ENCODE data around the gene RTL3. TPM values are rescaled to one million over a fixed set of nuclear protein-coding genes. Genes with fewer than 3 reads are reported as not detected.

Gene RTL3
- total RNA-seq, 1 experiment from 2014 or later = not detected

DNA sequence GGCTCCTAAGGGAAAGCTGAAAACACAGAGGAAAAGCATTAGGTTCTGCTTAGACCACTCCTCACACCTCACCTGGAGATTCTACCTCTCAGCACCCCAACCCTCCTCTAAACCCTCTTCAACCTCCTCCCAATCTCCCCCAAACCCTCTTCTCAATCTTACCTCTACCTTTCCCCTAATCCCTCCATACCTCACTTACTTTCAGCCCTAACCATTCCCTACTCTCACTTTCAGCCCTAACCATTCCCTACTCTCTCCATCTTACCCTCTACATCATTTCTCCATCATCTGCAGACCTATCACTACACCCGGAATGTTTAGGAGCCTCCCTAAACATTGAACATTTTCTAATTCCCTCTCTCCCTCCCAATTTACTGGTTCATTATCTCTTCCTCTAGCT, 3.5 kb downstream of the RTL3 start:
- no peaks in the 10 kb centered on the region for H3K36me3 ChIP-seq (ENCODE audit: insufficient read depth, low read length, poor library complexity, severe bottlenecking)
- ChIA-PET CTCF (no interaction called here), POLR2A (ENCODE audit: low non-redundant PET) (no interaction called here)
- TF ChIP-seq, protein P1, sequence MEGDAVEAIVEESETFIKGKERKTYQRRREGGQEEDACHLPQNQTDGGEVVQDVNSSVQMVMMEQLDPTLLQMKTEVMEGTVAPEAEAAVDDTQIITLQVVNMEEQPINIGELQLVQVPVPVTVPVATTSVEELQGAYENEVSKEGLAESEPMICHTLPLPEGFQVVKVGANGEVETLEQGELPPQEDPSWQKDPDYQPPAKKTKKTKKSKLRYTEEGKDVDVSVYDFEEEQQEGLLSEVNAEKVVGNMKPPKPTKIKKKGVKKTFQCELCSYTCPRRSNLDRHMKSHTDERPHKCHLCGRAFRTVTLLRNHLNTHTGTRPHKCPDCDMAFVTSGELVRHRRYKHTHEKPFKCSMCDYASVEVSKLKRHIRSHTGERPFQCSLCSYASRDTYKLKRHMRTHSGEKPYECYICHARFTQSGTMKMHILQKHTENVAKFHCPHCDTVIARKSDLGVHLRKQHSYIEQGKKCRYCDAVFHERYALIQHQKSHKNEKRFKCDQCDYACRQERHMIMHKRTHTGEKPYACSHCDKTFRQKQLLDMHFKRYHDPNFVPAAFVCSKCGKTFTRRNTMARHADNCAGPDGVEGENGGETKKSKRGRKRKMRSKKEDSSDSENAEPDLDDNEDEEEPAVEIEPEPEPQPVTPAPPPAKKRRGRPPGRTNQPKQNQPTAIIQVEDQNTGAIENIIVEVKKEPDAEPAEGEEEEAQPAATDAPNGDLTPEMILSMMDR (conservative IDR thresholded peaks at IDR 0.05; ENCODE audit: low read depth, low read length) = no peak
- TF ChIP-seq EZH2 (IDR thresholded peaks at IDR 0.05; ENCODE audit: borderline replicate concordance, low read depth, low read length, poor library complexity, severe bottlenecking) = no peak
- no peaks in the 10 kb centered on the region for H3K27me3 ChIP-seq (replicated peaks; ENCODE audit: insufficient read depth, low read depth, low read length, poor library complexity)
- H3K27ac ChIP-seq (ENCODE audit: low read depth, low read length, poor library complexity, severe bottlenecking) = no peak overlapping the region
- no TSS peak for BruUV-seq (replicated peaks)
- no peaks in the 10 kb centered on the region for H3K4me1 ChIP-seq (ENCODE audit: insufficient read depth, low read length, poor library complexity, severe bottlenecking)
- no peak for DNase-seq (ENCODE audit: low spot score)
- no peaks in the 10 kb centered on the region for H3K9me3 ChIP-seq (ENCODE audit: low read depth, low read length, poor library complexity, severe bottlenecking)
- intact Hi-C loops (cut with micrococcal nuclease; ENCODE audit: unreplicated experiment) = no loop called here
- no peak overlapping the region for H3K4me3 ChIP-seq (ENCODE audit: low read depth, low read length, poor library complexity, severe bottlenecking)

DNA sequence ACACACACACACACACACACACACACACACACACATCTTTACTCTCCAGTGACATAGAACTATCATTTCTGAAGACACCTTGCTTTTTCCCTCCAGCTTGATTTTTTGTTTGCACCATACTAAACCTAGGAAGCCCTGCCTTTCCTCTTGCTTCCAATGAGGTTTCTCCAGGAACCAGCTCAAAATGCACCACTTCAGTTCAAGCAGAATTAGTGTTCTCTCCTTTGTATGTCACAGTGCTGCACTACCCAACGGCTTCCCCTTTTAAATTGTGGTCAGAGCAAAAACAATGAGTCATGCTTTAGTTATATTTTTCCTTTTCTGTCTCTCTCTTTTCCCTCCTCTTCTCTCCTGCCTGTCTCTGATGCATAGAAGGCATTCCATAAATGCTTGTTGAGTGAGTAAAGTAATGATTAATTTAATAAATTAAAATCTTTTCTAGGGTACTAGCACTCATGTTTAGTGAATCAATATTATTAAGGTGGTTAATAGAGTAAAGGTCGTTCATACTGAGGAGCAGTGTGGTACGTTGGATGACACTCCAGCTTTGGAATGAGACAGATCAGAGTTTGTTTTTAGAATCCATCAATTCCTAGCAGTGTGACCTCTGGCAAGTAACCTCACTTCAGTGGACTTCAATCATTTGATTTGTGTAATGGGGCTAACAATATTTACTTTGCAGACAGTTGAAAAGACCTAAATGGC, 5.9 kb downstream of the RTL3 start:
- Histone ChIP-seq H3K4me1 (ENCODE audit: insufficient read depth, low read length, poor library complexity, severe bottlenecking) (no peaks in the 10 kb centered on the region), H3K27ac (ENCODE audit: low read depth, low read length, poor library complexity, severe bottlenecking) (no peak overlapping the region), H3K27me3 (replicated peaks; ENCODE audit: insufficient read depth, low read depth, low read length, poor library complexity) (no peaks in the 10 kb centered on the region), H3K36me3 (ENCODE audit: insufficient read depth, low read length, poor library complexity, severe bottlenecking) (no peaks in the 10 kb centered on the region), H3K9me3 (ENCODE audit: low read depth, low read length, poor library complexity, severe bottlenecking) (no peaks in the 10 kb centered on the region), H3K4me3 (ENCODE audit: low read depth, low read length, poor library complexity, severe bottlenecking) (no peak overlapping the region)
- ChIA-PET CTCF (no interaction called here), POLR2A (ENCODE audit: low non-redundant PET) (no interaction called here)
- intact Hi-C loops (cut with micrococcal nuclease; ENCODE audit: unreplicated experiment) = no loop called here
- TF ChIP-seq EZH2 (IDR thresholded peaks at IDR 0.05; ENCODE audit: borderline replicate concordance, low read depth, low read length, poor library complexity, severe bottlenecking) = no peak
- TF ChIP-seq, protein P1 (conservative IDR thresholded peaks at IDR 0.05; ENCODE audit: low read depth, low read length) = no peak
- DNase-seq (ENCODE audit: low spot score) = peak; percentile 25
- no TSS peak for BruUV-seq (replicated peaks)

DNA sequence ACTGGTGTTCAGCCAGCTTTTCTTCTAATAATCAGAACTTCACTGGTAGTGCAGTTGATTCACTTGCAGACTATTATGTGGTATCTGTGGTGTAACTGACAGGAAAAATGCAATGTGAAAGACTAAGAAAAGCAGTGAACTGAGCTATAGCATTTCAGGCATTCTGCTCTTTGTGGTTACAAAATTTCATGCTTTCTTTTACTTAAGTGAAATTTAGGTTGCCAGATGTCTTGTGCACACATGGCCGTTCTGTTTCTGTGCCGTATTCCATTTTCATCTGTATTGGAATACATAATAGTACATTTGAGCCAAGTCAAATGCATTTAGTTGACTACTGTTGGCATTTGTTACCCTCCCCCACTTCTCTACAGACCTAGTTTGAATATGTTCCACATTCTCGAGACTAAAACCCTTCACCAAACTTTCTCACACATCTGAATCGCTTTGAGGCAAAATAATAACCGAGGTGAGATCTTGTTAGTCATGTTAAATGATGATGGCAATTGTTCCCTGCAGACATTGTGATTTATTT, 8.2 kb downstream of the RTL3 start:
- H3K27me3 ChIP-seq (replicated peaks; ENCODE audit: insufficient read depth, low read depth, low read length, poor library complexity) = no peaks in the 10 kb centered on the region
- no peak overlapping the region for H3K27ac ChIP-seq (ENCODE audit: low read depth, low read length, poor library complexity, severe bottlenecking)
- ChIA-PET CTCF (no interaction called here), POLR2A (ENCODE audit: low non-redundant PET) (no interaction called here)
- no peaks in the 10 kb centered on the region for H3K4me1 ChIP-seq (ENCODE audit: insufficient read depth, low read length, poor library complexity, severe bottlenecking)
- H3K36me3 ChIP-seq (ENCODE audit: insufficient read depth, low read length, poor library complexity, severe bottlenecking) = no peaks in the 10 kb centered on the region
- no peaks in the 10 kb centered on the region for H3K9me3 ChIP-seq (ENCODE audit: low read depth, low read length, poor library complexity, severe bottlenecking)
- DNase-seq (ENCODE audit: low spot score) = no peak
- no peak for TF ChIP-seq EZH2 (IDR thresholded peaks at IDR 0.05; ENCODE audit: borderline replicate concordance, low read depth, low read length, poor library complexity, severe bottlenecking)
- TF ChIP-seq, protein P1 (conservative IDR thresholded peaks at IDR 0.05; ENCODE audit: low read depth, low read length) = no peak
- BruUV-seq (replicated peaks) = no TSS peak
- intact Hi-C loops (cut with micrococcal nuclease; ENCODE audit: unreplicated experiment) = no loop called here
- no peak overlapping the region for H3K4me3 ChIP-seq (ENCODE audit: low read depth, low read length, poor library complexity, severe bottlenecking)
